Measurements from ENCODE around the gene CCNL2. TPM values are rescaled to one million over a fixed set of nuclear protein-coding genes. Genes with fewer than 3 reads are reported as not detected.
A peak's percentile ranks its signal among the peaks of the same experiment; 100 is the strongest.

Gene CCNL2
- total and polyA plus RNA-seq, 8 donors = 33.4 to 739 (median 277) TPM

DNA sequence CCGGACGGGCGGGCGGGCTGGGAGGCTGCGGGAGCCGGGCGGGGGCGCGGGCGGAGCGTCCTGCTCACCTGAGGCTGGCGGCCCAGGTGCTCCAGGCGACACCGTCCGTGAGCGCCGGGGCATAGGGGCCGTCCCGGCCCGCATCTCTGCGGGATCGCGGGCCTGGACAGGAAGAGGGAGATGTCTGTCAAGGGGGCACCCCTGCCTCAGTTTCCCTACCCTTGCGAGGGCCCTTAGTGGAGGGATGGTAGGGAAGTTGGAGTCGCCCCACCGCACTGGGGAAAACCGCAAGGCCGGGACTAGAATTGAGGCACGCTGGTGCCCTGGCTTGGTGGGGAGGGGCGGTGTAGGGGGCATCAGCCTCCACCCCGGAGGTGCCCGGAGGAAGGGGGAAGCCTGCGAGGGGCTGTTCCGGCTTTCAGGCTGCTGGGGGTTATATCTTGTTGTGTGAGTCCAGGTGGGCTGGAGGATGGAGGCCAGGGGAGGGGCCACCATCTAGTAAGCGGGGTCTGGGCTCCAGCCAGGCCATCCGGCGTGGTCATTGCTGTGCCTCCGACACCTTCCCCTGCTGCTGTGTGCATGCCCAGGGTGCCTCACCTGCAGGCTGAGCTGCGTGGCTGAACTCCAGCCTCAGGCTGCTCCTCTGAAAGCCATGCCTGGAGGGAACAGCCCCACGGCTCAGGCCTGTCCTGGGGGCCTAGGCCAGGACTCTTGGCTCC lies 36.9 kb upstream of the CCNL2 start:
- H3K36me3 ChIP-seq = peaks cover 0 to 11% (median 6%) of the 10 kb centered on the region in 4 donors
- peaks cover 0 to 33% (median 7%) of the 10 kb centered on the region in 3 donors for H3K27me3 ChIP-seq
- intact Hi-C loops (cut with DNase I; ENCODE audit: low total_unique reads) = no loop called here
- DNase-seq = peak in 1 of 2 donors; percentile 29
- peak overlapping the region; percentile 54 to 64 (median 58) for H3K4me3 ChIP-seq
- H3K4me1 ChIP-seq = peaks cover 83 to 91% (median 86%) of the 10 kb centered on the region in 4 donors
- no peaks in the 10 kb centered on the region for H3K9me3 ChIP-seq
- peak overlapping the region; percentile 46 to 92 (median 90) for H3K27ac ChIP-seq
- TF ChIP-seq POLR2AphosphoS5 (IDR thresholded peaks at IDR 0.05) (no peak), CTCF (IDR thresholded peaks at IDR 0.05) (no peak), EP300 (IDR thresholded peaks at IDR 0.05) (no peak), POLR2A (IDR thresholded peaks at IDR 0.05) (no peak)
- WGBS, 5 donors = 5 to 12% (median 7%) methylated on average over 15 to 40 of the region's 40 CpGs

DNA sequence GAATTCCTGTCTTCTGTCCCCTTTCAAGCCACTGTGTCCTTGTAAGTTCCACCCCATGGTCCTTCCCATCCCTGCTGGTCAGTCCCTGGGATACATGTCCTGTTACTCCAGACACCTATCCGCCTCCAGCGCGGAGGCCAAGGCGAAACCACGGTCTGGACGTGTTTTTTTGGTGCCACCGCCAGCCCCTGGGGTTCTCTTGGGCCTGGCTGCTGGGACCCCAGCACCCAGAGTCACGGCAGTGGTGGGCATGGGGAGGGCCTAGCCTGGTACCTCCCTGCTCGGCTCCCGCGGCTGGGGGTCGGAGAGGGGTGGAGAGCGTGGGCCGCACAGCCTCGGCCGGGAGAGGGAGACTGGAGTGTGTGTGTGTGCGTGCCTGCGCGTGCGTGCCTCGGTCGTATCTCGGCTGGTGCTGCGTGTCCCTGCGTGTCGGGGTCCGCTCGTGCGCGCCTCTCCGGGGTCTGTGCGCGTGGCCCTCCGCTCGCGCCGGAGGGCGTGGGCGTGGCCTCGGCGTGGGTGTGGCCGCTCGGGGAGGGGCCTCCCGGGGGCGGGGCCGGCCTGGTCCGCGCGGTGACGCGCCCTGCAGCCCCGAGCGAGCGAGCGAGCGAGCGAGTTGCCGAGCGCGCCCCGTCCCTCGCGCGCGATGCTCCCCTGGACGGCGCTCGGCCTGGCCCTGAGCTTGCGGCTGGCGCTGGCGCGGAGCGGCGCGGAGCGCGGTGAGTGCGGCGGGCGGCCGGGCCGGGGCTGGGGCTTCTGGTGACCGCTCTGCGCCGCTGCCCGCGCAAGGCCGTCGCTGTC lies 36.2 kb upstream of the CCNL2 start, which contains the start of gene VWA1:
VWA1 (plus strand) TSS at position 585 of the 798 bp plus-strand sequence; CDS start at position 644, 59 bp downstream.
- 8 to 65% (median 12%) methylated on average over 6 to 89 of the region's 89 CpGs for WGBS, 5 donors
- H3K9me3 ChIP-seq = no peaks in the 10 kb centered on the region
- peak; percentile 80 to 92 for DNase-seq
- peaks cover 0 to 33% (median 7%) of the 10 kb centered on the region in 3 donors for H3K27me3 ChIP-seq
- peak within 1 kb of the TSS; percentile 90 to 96 (median 92) for H3K27ac ChIP-seq
- intact Hi-C loops (cut with DNase I; ENCODE audit: low total_unique reads) = no loop called here
- peaks cover 83 to 91% (median 87%) of the 10 kb centered on the region in 4 donors for H3K4me1 ChIP-seq
- TF ChIP-seq POLR2AphosphoS5 (IDR thresholded peaks at IDR 0.05) (peak in 2 of 3 donors; percentile 58 to 71), EP300 (IDR thresholded peaks at IDR 0.05) (no peak)
- H3K36me3 ChIP-seq = peaks cover 0 to 11% (median 6%) of the 10 kb centered on the region in 4 donors
- H3K4me3 ChIP-seq = peak within 1 kb of the TSS; percentile 54 to 64 (median 58)

GRCh38 chr1:1434824-1435105 lies 35.6 kb upstream of the CCNL2 start:
- no peaks in the 10 kb centered on the region for H3K9me3 ChIP-seq
- H3K27me3 ChIP-seq = peaks cover 0 to 33% (median 7%) of the 10 kb centered on the region in 3 donors
- DNase-seq = no peak
- H3K36me3 ChIP-seq = peaks cover 0 to 9% (median 5%) of the 10 kb centered on the region in 4 donors
- peak overlapping the region; percentile 90 to 96 (median 92) for H3K27ac ChIP-seq
- intact Hi-C loops (cut with DNase I; ENCODE audit: low total_unique reads) = no loop called here
- TF ChIP-seq CTCF (IDR thresholded peaks at IDR 0.05) (no peak), POLR2A (IDR thresholded peaks at IDR 0.05) (no peak), POLR2AphosphoS5 (IDR thresholded peaks at IDR 0.05) (no peak), EP300 (IDR thresholded peaks at IDR 0.05) (no peak)
- H3K4me1 ChIP-seq = peaks cover 88 to 92% (median 90%) of the 10 kb centered on the region in 4 donors
- 50 to 80% (median 53%) methylated on average over 2 to 4 of the region's 4 CpGs for WGBS, 5 donors
- peak overlapping the region; percentile 54 to 64 (median 58) for H3K4me3 ChIP-seq

DNA sequence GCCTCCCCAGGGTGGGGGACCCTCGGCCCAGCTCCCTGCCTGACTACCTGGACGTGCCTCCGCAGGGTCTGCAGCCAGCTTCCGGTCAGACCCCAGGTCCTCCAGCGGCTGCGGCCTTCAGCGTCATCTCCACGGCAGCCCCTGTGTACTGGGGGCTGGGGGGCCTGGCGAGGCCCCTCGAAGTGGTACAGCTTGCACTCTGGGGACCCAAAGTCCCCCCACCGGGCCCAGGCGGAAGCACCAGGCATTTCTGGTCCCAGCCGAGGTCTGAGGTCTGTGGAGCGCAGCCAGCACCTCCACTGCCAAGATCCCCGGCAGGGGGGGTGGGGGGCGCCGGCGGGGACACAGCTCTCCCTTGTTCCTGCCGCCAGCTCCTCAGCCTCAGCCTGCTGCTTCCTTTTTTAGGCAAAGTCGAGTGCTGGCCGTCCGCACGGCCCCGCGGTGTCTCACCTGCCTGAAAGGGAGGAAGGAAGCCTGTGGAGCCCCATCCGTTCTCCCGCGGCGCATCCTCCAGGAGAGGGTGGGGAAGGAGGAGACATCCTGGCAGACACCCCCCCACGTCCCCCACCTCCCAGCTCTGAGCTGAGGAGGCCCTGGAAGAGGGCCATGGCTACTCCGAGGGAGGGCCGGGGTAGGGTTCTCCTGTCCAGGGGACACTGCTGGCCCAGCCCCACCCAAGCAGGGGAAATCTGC lies 35.1 kb upstream of the CCNL2 start:
- TF ChIP-seq POLR2AphosphoS5 (IDR thresholded peaks at IDR 0.05) = peak in 1 of 3 donors; percentile 29
- no peak for TF ChIP-seq CTCF (IDR thresholded peaks at IDR 0.05)
- peak; percentile 80 to 83 for DNase-seq
- H3K27ac ChIP-seq = peak overlapping the region; percentile 90 to 96 (median 92)
- H3K4me1 ChIP-seq = peaks cover 93 to 97% (median 95%) of the 10 kb centered on the region in 4 donors
- H3K27me3 ChIP-seq = peaks cover 0 to 33% (median 7%) of the 10 kb centered on the region in 3 donors
- intact Hi-C loops (cut with DNase I; ENCODE audit: low total_unique reads) = no loop called here
- H3K4me3 ChIP-seq = peak overlapping the region; percentile 54 to 64 (median 58)
- peaks cover 0 to 7% (median 3%) of the 10 kb centered on the region in 4 donors for H3K36me3 ChIP-seq
- H3K9me3 ChIP-seq = no peaks in the 10 kb centered on the region
- 7 to 15% (median 12%) methylated on average over 22 to 32 of the region's 32 CpGs for WGBS, 5 donors
